GM12874 (cell line): ENCODE measurements around the gene RYR1.
A peak's percentile ranks its signal among the peaks of the same experiment; 100 is the strongest.

Source experiments
- TF ChIP-seq, protein P1 (sequence below): IDR thresholded peaks from 2 replicates; pipeline ENCODE4 v1.5.1; 2011; ENCODE audit warnings: low read depth, mild to moderate bottlenecking, control low read depth, low read length, moderate library complexity; ENCODE audit not compliant: insufficient read depth

Gene RYR1

DNA sequence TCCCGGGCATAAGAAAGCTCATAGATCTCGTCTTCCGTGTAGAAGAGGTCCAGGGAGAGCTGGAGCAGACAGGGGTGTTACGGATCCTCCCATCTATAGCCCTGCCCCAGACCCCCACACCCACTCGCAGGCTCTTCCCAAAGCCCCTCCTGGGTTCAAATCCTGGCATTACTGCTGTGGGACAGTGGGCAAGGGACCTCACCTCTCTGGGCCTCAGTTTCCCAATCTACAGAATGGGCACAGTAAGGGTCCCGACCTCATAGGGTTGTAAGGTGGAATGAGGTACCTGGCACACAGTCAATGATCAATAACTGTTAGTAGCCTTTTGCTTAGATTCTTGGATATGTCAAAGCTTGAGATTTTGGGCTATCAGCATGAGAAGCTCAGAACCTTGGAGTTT, 20.1 kb upstream of the RYR1 start:
- TF ChIP-seq, protein P1, sequence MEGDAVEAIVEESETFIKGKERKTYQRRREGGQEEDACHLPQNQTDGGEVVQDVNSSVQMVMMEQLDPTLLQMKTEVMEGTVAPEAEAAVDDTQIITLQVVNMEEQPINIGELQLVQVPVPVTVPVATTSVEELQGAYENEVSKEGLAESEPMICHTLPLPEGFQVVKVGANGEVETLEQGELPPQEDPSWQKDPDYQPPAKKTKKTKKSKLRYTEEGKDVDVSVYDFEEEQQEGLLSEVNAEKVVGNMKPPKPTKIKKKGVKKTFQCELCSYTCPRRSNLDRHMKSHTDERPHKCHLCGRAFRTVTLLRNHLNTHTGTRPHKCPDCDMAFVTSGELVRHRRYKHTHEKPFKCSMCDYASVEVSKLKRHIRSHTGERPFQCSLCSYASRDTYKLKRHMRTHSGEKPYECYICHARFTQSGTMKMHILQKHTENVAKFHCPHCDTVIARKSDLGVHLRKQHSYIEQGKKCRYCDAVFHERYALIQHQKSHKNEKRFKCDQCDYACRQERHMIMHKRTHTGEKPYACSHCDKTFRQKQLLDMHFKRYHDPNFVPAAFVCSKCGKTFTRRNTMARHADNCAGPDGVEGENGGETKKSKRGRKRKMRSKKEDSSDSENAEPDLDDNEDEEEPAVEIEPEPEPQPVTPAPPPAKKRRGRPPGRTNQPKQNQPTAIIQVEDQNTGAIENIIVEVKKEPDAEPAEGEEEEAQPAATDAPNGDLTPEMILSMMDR = no peak

DNA sequence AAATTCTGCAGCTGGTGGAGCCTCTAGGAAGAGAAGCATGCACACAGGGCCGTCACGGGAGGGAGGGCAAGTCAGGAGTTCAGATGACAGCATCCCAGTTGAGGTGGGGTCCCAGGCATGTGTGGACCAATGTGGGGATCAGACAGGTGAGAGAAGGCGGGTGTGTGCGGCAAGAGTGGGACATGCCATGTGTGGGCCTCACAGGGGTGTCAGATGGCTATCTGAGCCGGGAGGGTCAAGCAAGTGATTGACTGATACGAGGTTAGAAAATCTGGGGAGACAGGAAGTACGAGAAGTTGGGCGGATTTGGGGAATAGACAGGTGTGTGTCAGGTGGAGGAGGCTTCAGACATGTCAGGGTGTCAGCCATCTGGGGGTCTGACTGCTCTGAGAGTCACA, 16.3 kb upstream of the RYR1 start:
- TF ChIP-seq, protein P1 = no peak

DNA sequence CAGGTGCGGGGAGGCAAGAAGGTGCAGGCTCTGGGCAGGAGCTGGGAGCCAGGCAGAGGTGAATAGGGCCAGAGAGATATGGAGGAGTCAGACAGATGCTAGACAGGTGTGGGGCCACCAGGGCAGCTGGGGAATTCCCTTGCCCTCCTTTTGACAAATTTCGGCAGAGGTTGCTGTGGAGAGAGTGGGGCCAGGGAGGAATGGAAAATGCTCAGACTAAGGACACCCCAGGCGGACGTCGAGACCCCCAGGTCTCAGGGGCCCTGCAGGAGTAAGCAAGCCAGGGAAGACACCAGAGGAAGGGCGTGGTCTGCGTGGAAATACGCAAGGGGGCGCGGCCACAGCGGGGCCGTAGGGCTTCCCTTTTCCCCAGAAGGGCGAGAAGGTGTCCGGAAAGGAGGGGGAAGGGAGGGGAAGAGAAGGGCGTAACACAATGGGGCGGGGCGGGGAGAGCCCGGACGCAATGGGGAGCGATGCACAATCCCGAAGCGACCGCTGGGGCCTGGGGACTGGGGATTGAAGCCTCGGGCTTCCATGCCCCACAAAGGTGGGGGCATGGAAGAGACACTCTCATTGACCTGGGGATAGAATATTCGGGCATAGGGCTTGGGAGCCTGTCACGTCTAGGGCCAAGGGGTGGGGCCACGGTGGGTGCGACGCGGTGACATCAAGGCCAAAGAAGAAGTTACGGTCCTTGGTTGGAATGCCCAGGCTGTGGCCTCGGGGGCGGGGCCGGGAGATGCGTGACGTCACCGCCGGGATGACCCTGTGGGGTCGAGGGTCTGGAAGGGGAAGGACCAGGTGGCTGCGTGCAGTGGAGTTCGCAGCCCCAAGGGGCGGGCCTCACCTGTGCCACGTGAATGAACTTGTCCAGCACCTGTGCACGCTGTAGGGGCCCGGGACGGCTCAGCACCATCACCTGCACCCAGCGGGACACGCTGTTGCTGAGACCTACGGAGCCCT, 15.7 kb upstream of the RYR1 start:
- TF ChIP-seq, protein P1 = 0 out of 2 replicates have a peak, but pooled peaks have one; percentile 4

DNA sequence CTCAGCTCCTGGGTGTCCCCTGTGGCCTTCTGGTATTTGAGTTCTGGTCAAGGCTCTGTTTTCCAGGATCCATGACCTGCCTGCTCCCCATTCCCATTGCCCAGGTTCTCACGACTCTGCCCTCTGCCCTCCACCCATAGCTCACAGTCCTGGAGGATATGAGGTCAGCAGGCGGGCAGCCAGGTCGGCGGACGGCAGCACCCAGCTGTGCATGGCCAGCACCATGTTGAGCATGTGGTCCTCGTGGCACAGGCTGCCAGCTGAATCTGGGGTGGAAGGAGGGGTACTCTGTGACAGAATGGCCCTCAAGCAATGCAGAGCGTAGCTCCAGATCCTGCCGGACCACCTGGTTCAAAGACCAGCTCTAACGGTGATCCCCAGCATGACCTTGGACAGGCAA, 12.6 kb upstream of the RYR1 start:
- TF ChIP-seq, protein P1 = no peak

DNA sequence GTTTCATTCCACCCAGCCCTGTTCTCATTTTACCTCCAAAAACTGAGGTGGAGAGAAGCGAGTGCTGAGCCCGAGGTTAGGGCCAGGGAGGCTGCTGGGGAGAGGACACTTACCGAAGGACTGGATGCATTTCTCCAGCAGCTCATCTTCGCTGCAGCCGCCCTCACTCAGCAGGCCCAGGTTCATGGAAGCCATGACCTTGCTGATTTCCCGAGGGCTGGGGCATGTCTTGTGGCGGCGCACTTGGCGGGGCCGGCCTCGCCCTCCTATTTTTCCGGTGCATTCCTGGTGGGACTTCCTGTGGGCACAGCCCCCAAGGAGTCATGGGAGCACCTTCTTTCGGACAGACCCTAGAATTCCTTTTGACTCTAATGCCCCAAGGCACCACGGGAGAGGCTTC, 11.6 kb upstream of the RYR1 start:
- TF ChIP-seq, protein P1 = no peak

DNA sequence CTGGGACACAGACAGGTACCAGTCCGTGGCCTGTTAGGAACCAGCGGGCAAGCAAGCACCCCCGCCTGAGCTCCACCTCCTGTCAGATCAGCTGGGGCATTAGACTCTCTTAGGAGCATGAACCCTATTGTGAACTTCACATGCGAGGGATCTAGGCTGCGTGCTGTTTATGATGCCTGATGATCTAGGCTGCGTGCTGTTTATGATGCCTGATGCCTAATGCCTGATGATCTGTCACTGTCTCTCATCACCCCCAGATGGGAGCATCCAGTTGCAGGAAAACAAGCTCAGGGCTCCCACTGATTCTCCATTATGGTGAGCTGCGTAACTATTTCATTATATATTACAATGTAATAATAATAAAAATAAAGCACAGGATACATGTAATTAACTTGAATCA, 11.1 kb upstream of the RYR1 start:
- TF ChIP-seq, protein P1 = no peak

DNA sequence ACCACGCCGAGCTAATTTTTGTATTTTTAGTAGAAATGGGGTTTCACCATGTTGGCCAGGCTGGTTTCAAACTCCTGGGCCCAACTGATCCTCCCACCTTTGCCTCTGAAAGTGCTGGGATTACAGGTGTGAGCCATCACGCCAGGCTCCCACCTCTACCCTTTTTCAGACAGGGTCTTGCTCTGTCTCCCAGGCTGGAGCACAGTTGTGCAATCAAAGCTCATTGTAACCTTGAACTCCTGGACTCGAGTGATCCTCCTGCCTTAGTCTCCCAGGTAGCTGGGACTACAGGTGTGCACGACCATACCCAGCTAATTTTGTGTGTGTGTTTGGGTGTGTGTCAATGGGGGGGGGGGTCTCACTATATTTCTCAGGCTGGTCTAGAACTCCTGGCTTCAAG, 9.2 kb upstream of the RYR1 start:
- TF ChIP-seq, protein P1 = no peak
